AG09319 (cell line): Measurements from ENCODE around the gene FAM20C.

Experiments used
- DNase-seq: peaks from one replicate; pipeline ENCODE4 v3.0.0-alpha.2; 2010; ENCODE audit warnings: low read depth; ENCODE audit errors: extremely low read depth
- CTCF ChIP-seq: IDR thresholded peaks from 2 replicates; pipeline ENCODE4 v1.5.1; 2011; ENCODE audit warnings: low read depth, mild to moderate bottlenecking, inconsistent platforms, low read length, moderate library complexity

FAM20C gene

GRCh38 chr7:196283-196682 lies 3.9 kb downstream of the FAM20C start:
- DNase-seq: no peak

GRCh38 chr7:196778-197321 lies 4.5 kb downstream of the FAM20C start:
- no peak for TF ChIP-seq CTCF
- no peak for DNase-seq

More at GRCh38 chr7:196283-196682, 3.9 kb downstream of the FAM20C start:
- no peak for TF ChIP-seq CTCF

GRCh38 chr7:197413-198335 lies 5.3 kb downstream of the FAM20C start:
- no peak for TF ChIP-seq CTCF
- DNase-seq: no peak

GRCh38 chr7:199483-200249 lies 7.3 kb downstream of the FAM20C start:
- no peak for TF ChIP-seq CTCF
- no peak for DNase-seq

GRCh38 chr7:200290-200689 lies 7.9 kb downstream of the FAM20C start:
- no peak for TF ChIP-seq CTCF
- no peak for DNase-seq

- DNase-seq: no peak
- TF ChIP-seq CTCF: no peak
Measured at GRCh38 chr7:200704-201103, 8.3 kb downstream of the FAM20C start.

- no peak for TF ChIP-seq CTCF
- no peak for DNase-seq
Measured at GRCh38 chr7:204326-204725, 12.0 kb downstream of the FAM20C start.
